ENCODE results near the gene SIGLEC10.

Gene SIGLEC10

DNA sequence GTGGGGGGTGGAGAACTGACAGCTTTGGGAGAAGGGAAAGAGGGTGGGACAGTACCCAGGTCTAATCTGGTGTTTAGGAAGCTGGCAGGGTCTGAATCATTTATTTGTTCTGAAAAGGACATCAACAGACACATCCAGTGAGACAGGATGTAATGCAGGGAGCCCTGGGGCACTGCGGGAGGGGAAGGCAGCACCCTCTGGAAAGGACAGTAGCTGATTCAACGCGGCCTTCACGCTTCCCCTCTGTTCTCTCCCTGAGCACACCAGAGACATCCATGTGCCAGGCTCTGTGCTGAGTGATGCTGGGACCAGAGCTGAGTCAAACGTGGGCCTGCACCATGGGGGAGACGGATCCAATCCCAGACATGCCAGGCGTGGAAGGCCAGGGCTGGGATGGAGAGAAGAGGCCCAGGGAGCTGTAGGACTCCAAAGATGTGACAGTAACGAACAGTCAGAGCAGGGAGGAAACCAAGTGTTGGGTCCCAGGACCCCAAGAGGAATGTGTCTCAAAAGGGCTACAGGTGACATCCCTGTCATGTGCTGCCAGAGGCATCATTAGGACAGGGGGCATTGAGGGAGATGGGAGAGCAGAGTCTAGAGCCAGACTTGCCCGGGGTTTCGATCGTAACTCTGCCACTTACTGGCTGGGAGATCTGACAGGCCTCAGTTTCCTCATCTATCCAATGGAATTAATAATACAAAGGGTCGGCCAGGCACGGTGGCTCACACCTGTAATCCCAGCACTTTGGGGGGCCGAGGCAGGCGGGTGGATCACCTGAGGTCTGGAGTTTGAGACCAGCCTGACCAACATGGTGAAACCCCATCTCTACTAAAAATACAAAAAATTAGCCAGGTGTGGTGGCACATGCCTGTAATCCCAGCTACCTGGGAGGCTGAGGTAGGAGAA is 53.0 kb downstream of the SIGLEC10 start:
- DNase-seq, result no peak

DNA sequence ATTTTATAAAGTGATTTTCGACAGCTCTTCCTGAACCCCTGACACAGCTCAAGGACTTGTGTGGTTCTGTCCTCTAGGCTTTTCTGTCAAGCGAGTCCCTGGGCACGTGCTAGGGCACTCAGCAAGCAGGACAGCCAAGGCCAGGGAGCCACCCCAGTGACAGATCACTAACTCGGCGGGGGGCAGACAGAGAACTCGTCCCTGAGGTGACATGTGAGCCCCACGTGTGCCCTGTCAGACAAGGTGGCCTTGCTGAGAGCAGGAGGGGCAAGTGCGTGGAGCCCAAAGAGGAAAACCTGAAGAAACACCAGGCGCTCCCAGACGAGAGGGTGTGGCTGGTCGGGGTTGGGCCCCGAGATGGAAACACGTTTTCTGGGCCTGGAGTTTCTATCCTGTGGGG is 56.2 kb downstream of the SIGLEC10 start:
- DNase-seq, result no peak

Measured in activated CD4-positive, alpha-beta T cell treated with anti-CD3 and anti-CD28 coated beads, Interleukin-2, amount 50 U/mL, for 4 hours (primary cell).